Ovary (tissue), 9 donors: ENCODE data around the gene PRDX2. TPM values are rescaled to one million over a fixed set of nuclear protein-coding genes. Genes with fewer than 3 reads are reported as not detected.

Experiments
- DNase-seq, 5 donors: peaks; one replicate each; pipeline ENCODE4 v3.0.0-alpha.2; 2019 to 2020
- H3K27ac ChIP-seq, 2 donors: fragments of 200-600 bp; one replicate each; pipeline versions ENCODE4 v1.5.1 to v1.8.0; 2019 to 2022
- H3K27me3 ChIP-seq: fragments of 200-600 bp; one replicate; pipeline ENCODE4 v1.8.0; 2022
- H3K36me3 ChIP-seq: fragments of 200-600 bp; sonication (generic); one replicate; pipeline ENCODE4 v1.5.1; 2019
- H3K4me1 ChIP-seq: one replicate; pipeline ENCODE4 v1.8.1; 2013; ENCODE audit warnings: mild to moderate bottlenecking, moderate library complexity; ENCODE audit not compliant: insufficient read depth
- H3K4me3 ChIP-seq: fragments of 200-600 bp; sonication (generic); one replicate; pipeline ENCODE4 v1.5.1; 2017
- H3K9me3 ChIP-seq, 2 donors: fragments of 200-600 bp in 1 of 2; sonication (generic) in 1 of 2; one replicate each; pipeline versions ENCODE4 v1.5.1 to v1.8.1; 2013 to 2019; ENCODE audit warnings: mild to moderate bottlenecking in 1 of 2, moderate library complexity in 1 of 2
- EP300 ChIP-seq: sonication (generic); formaldehyde crosslinking; IDR thresholded peaks from one replicate; pipeline ENCODE4 v1.6.1; 2017; ENCODE audit warnings: antibody characterized with exemption
- POLR2A ChIP-seq: fragments of 450-650 bp; IDR thresholded peaks from one replicate; pipeline ENCODE4 v1.6.1; 2017; ENCODE audit warnings: antibody characterized with exemption, mild to moderate bottlenecking, moderate library complexity
- WGBS, 3 donors: extraction: QIAGEN DNeasy Blood & Tissue Kit in 1 of 3; methylation state at CpG; one replicate each; pipeline versions ENCODE4 v1.1.5 to v1.1.7; 2013 to 2017; 5-methylcytosine and 5-hydroxymethylcytosine counted together
- intact Hi-C, 4 donors: fragments of 100-400 bp; cut with DNase I; formaldehyde crosslinking; loops; one replicate each; pipeline versions ENCODE4 v1.11.0 to v1.15.1; 2022 to 2023
- polyA plus RNA-seq, 2 donors: library from polyadenylated mRNA; stranded (reverse); fragments of 200-250 nt in 1 of 2; fragments of 350-450 nt in 1 of 2; fragmentation: Illumina TruSeq in 1 of 2; extraction: RNeasy Lipid Tissue Mini Kit (QIAGEN cat#74804) in 1 of 2; gene quantifications; one replicate each; pipeline ENCODE4 v1.2.3, GENCODE V29; 2013 to 2014
- total RNA-seq, 7 donors: library from RNA; depleted of rRNA in 2 of 7; stranded (reverse); fragments of >200 nt in 2 of 7; fragmentation: NEBNext Ultra II Directional in 3 of 7; extraction: Animal tissue kit (Norgen Biotek cat#: 25700) in 3 of 7; gene quantifications; one replicate each; pipeline versions ENCODE4 v1.1.0 to v1.2.4, GENCODE V29; 2016 to 2023
- TF ChIP-seq, protein P1 (sequence below), 3 donors: fragments of 450-650 bp in 2 of 3; fragments of 200-600 bp in 1 of 3; IDR thresholded peaks; one replicate each; pipeline versions ENCODE4 v1.5.1 to v1.8.0; 2016 to 2022; ENCODE audit warnings: antibody characterized with exemption in 3 of 3, mild to moderate bottlenecking in 1 of 3
- donor health status: DM: no; HTN: no; CAD: no; lungs with moderate emphysema.
- donor health status: DM: no; HTN: no; CAD: no.
- donor health status: Bipolar disorder and iron deficiency.
- donor health status: DM: yes; HTN: yes; CAD: no.
- donor health status: DM: no; HTN: no; CAD: no.
- donor health status: DM: yes; HTN: yes; CAD: no.

Gene PRDX2
- total and polyA plus RNA-seq, 9 donors = 98.3 to 321 (median 237) TPM

- Histone ChIP-seq H3K27me3 (no peaks in the 10 kb centered on the region), H3K27ac (peak overlapping the region; percentile 95 to 99), H3K4me3 (peak overlapping the region; percentile 80), H3K4me1 (peaks cover 8% of the 10 kb centered on the region), H3K9me3 (no peaks in the 10 kb centered on the region), H3K36me3 (no peaks in the 10 kb centered on the region)
- TF ChIP-seq EP300 (no peak), POLR2A (no peak)
- TF ChIP-seq, protein P1, sequence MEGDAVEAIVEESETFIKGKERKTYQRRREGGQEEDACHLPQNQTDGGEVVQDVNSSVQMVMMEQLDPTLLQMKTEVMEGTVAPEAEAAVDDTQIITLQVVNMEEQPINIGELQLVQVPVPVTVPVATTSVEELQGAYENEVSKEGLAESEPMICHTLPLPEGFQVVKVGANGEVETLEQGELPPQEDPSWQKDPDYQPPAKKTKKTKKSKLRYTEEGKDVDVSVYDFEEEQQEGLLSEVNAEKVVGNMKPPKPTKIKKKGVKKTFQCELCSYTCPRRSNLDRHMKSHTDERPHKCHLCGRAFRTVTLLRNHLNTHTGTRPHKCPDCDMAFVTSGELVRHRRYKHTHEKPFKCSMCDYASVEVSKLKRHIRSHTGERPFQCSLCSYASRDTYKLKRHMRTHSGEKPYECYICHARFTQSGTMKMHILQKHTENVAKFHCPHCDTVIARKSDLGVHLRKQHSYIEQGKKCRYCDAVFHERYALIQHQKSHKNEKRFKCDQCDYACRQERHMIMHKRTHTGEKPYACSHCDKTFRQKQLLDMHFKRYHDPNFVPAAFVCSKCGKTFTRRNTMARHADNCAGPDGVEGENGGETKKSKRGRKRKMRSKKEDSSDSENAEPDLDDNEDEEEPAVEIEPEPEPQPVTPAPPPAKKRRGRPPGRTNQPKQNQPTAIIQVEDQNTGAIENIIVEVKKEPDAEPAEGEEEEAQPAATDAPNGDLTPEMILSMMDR (IDR thresholded peaks at IDR 0.05) = no peak
- 2 to 3% (median 2%) methylated on average over 22 of the region's 22 CpGs for WGBS, 3 donors
- intact Hi-C loops = no loop called here
- DNase-seq = peak in 4 of 5 donors; percentile 41 to 56 (median 53)
Measured at GRCh38 chr19:12790628-12791344, 10.8 kb downstream of the PRDX2 start.

- no peaks in the 10 kb centered on the region for H3K36me3 ChIP-seq
- TF ChIP-seq POLR2A = peak; percentile 95
- TF ChIP-seq, protein P1 (IDR thresholded peaks at IDR 0.05) = no peak
- TF ChIP-seq EP300 = peak; percentile 58
- peaks cover 8% of the 10 kb centered on the region for H3K4me1 ChIP-seq
- 0 to 1% (median 1%) methylated on average over 54 to 56 of the region's 56 CpGs for WGBS, 3 donors
- no peaks in the 10 kb centered on the region for H3K9me3 ChIP-seq
- H3K27me3 ChIP-seq = no peaks in the 10 kb centered on the region
- peak overlapping the region; percentile 95 to 99 for H3K27ac ChIP-seq
- DNase-seq = peak; percentile 97 to 99 (median 98)
- H3K4me3 ChIP-seq = peak overlapping the region; percentile 80
- intact Hi-C loops = loop anchor here in 1 of 4 donors (10.0 kb wide), 1 partner anchor 1055 kb away; no protein-coding TSS in a partner anchor
Measured at GRCh38 chr19:12789904-12790619, 11.5 kb downstream of the PRDX2 start.

- Histone ChIP-seq H3K9me3 (no peaks in the 10 kb centered on the region), H3K27ac (peak overlapping the region; percentile 95 to 99), H3K36me3 (no peaks in the 10 kb centered on the region), H3K4me1 (peaks cover 13% of the 10 kb centered on the region), H3K4me3 (peak overlapping the region; percentile 80), H3K27me3 (no peaks in the 10 kb centered on the region)
- 0 to 2% (median 1%) methylated on average over 9 to 46 of the region's 46 CpGs for WGBS, 3 donors
- TF ChIP-seq POLR2A = no peak
- TF ChIP-seq, protein P1 (IDR thresholded peaks at IDR 0.05) = peak in 1 of 3 donors; percentile 8
- intact Hi-C loops = loop anchor here in 1 of 4 donors (10.0 kb wide), 1 partner anchor 1056 kb away; no protein-coding TSS in a partner anchor
- DNase-seq = no peak
Measured at GRCh38 chr19:12789098-12789903, 12.3 kb downstream of the PRDX2 start.

DNA sequence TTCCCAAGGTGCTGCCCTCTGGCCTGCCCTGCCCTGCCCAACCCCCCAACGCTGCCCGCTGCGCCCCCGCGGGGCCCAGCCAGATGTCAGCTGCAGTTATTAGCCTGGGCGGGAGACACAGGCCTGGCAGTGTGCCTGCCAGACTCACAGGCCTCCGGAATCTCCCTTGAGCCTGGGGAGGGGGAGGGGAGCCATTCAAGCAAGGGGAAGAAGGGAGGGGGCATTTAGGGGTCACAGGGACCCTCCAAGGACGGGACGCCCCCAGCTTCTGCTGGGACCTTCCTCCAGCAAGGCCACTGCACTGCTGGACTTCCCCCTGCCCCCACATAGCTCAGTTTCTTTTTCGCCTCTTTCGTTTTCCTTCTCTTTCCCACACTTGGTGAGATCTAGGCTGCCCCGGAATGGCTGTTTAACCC lies 12.9 kb downstream of the PRDX2 start:
- TF ChIP-seq EP300 = no peak
- TF ChIP-seq, protein P1 (IDR thresholded peaks at IDR 0.05) = no peak
- no peak for TF ChIP-seq POLR2A
- Histone ChIP-seq H3K4me1 (peaks cover 16% of the 10 kb centered on the region), H3K9me3 (no peaks in the 10 kb centered on the region), H3K27me3 (no peaks in the 10 kb centered on the region), H3K4me3 (peak overlapping the region; percentile 80), H3K36me3 (no peaks in the 10 kb centered on the region), H3K27ac (peak overlapping the region; percentile 95 to 99)
- intact Hi-C loops = loop anchor here in 1 of 4 donors (10.0 kb wide), 1 partner anchor 1056 kb away; no protein-coding TSS in a partner anchor
- WGBS, 3 donors = 1 to 2% (median 2%) methylated on average over 12 of the region's 12 CpGs
- peak; percentile 86 to 90 (median 87) for DNase-seq
